ENCODE data around the gene KNDC1.
A peak's percentile ranks its signal among the peaks of the same experiment; 100 is the strongest.

Gene KNDC1

GRCh38 chr10:133158756-133159610 is 1.0 kb upstream of the KNDC1 start:
- ChIA-PET POLR2A (no interaction called here), CTCF (interaction anchor here (0.6 to 0.8 kb wide), 2 partner anchors 16 to 35 kb away, joined by 3 read pairs; no protein-coding TSS in a partner anchor)

GRCh38 chr10:133159611-133159949 is 439 bp upstream of the KNDC1 start:
- POLR2A ChIA-PET = no interaction called here
- no peak for DNase-seq (ENCODE audit: extremely low spot score)
- no peak for TF ChIP-seq CTBP1 (IDR thresholded peaks at IDR 0.05; ENCODE audit: borderline replicate concordance)
- no peak for TF ChIP-seq FOXM1 (IDR thresholded peaks at IDR 0.05; ENCODE audit: borderline replicate concordance)
- TF ChIP-seq HDGF (IDR thresholded peaks at IDR 0.05; ENCODE audit: borderline replicate concordance) = no peak
- TF ChIP-seq ARNT (IDR thresholded peaks at IDR 0.05) = no peak
- no peak for TF ChIP-seq ZNF384 (IDR thresholded peaks at IDR 0.05)
- TF ChIP-seq BHLHE40 (IDR thresholded peaks at IDR 0.05; ENCODE audit: borderline replicate concordance) = no peak
- CTCF ChIA-PET = interaction anchor here (0.6 to 0.8 kb wide), 2 partner anchors 16 to 36 kb away, joined by 3 read pairs; no protein-coding TSS in a partner anchor

More at GRCh38 chr10:133158756-133159610, 1.0 kb upstream of the KNDC1 start:
- TF ChIP-seq PKNOX1 (IDR thresholded peaks at IDR 0.05) (peak; percentile 35), TARDBP (IDR thresholded peaks at IDR 0.05) (no peak)
- DNase-seq (ENCODE audit: extremely low spot score) = no peak

GRCh38 chr10:133160826-133161471 is 930 bp downstream of the KNDC1 start:
- POLR2A ChIA-PET = no interaction called here
- CTCF ChIA-PET = interaction anchor here (0.7 kb wide), 1 partner anchor 106 kb away, joined by 3 read pairs; no protein-coding TSS in a partner anchor
- TF ChIP-seq SUZ12 (IDR thresholded peaks at IDR 0.05) (no peak), PKNOX1 (IDR thresholded peaks at IDR 0.05) (no peak), BHLHE40 (IDR thresholded peaks at IDR 0.05; ENCODE audit: borderline replicate concordance) (no peak)
- DNase-seq (ENCODE audit: extremely low spot score) = no peak

- POLR2A ChIA-PET = no interaction called here
- DNase-seq (ENCODE audit: extremely low spot score) = no peak
- CTCF ChIA-PET = no interaction called here
- TF ChIP-seq NFRKB (IDR thresholded peaks at IDR 0.05) = no peak
- no peak for TF ChIP-seq SP1 (IDR thresholded peaks at IDR 0.05)
- no peak for TF ChIP-seq CTBP1 (IDR thresholded peaks at IDR 0.05; ENCODE audit: borderline replicate concordance)
- TF ChIP-seq LEF1 (IDR thresholded peaks at IDR 0.05; ENCODE audit: borderline replicate concordance) = no peak
- no peak for TF ChIP-seq BHLHE40 (IDR thresholded peaks at IDR 0.05; ENCODE audit: borderline replicate concordance)
- no peak for TF ChIP-seq FOXM1 (IDR thresholded peaks at IDR 0.05; ENCODE audit: borderline replicate concordance)
- TF ChIP-seq PKNOX1 (IDR thresholded peaks at IDR 0.05) = no peak
- no peak for TF ChIP-seq ARNT (IDR thresholded peaks at IDR 0.05)
- TF ChIP-seq FOXA1 (IDR thresholded peaks at IDR 0.05) = no peak
- no peak for TF ChIP-seq HDGF (IDR thresholded peaks at IDR 0.05; ENCODE audit: borderline replicate concordance)
- no peak for TF ChIP-seq TARDBP (IDR thresholded peaks at IDR 0.05)
Measured at GRCh38 chr10:133161486-133162109, 1.6 kb downstream of the KNDC1 start.

- ChIA-PET CTCF (no interaction called here), POLR2A (no interaction called here)
- TF ChIP-seq FOXA1 (IDR thresholded peaks at IDR 0.05) (no peak), ZNF384 (IDR thresholded peaks at IDR 0.05) (no peak), BHLHE40 (IDR thresholded peaks at IDR 0.05; ENCODE audit: borderline replicate concordance) (no peak), ARNT (IDR thresholded peaks at IDR 0.05) (no peak), PKNOX1 (IDR thresholded peaks at IDR 0.05) (no peak), TARDBP (IDR thresholded peaks at IDR 0.05) (no peak), NFRKB (IDR thresholded peaks at IDR 0.05) (no peak), LEF1 (IDR thresholded peaks at IDR 0.05; ENCODE audit: borderline replicate concordance) (no peak), FOXM1 (IDR thresholded peaks at IDR 0.05; ENCODE audit: borderline replicate concordance) (no peak), SUZ12 (IDR thresholded peaks at IDR 0.05) (no peak), FOXK2 (IDR thresholded peaks at IDR 0.05) (no peak), HDGF (IDR thresholded peaks at IDR 0.05; ENCODE audit: borderline replicate concordance) (no peak), L3MBTL2 (conservative IDR thresholded peaks at IDR 0.05) (no peak), SP1 (IDR thresholded peaks at IDR 0.05) (no peak), ELF4 (IDR thresholded peaks at IDR 0.05) (no peak), CTBP1 (IDR thresholded peaks at IDR 0.05; ENCODE audit: borderline replicate concordance) (no peak)
- no peak for DNase-seq (ENCODE audit: extremely low spot score)
Measured at GRCh38 chr10:133162178-133162909, 2.3 kb downstream of the KNDC1 start.

Data from HEK293T (cell line).